DND-41 (cell line): Measurements from ENCODE around the gene VAV2.
"Not testable (repeated sequence)": the region's sequence is repeated elsewhere in the genome, so short reads cannot be mapped to it uniquely, and the experiment has no call there.

Source experiments
- ATAC-seq: fragments of 200-7000 bp; cut with Tn5 transposase; 3 replicates; pipeline ENCODE4 v1.9.1; 2021; ENCODE audit warnings: low read depth; ENCODE audit not compliant: insufficient read depth
- DNase-seq: peaks from one replicate; pipeline ENCODE4 v3.0.0-alpha.2; 2020
- H2AFZ ChIP-seq: 2 replicates; pipeline ENCODE4 v1.6.0; 2012; ENCODE audit warnings: low read depth, low read length
- H3K27ac ChIP-seq: 2 replicates; pipeline ENCODE4 v1.5.1; 2012; ENCODE audit warnings: low read length, inconsistent platforms
- H3K27me3 ChIP-seq: fragments of 200-600 bp; sonication (generic); 2 replicates; pipeline ENCODE4 v1.6.0; 2012; ENCODE audit warnings: low read length, mild to moderate bottlenecking, inconsistent platforms; ENCODE audit not compliant: insufficient read depth, poor library complexity
- H3K36me3 ChIP-seq: 2 replicates; pipeline ENCODE4 v1.5.1; 2012; ENCODE audit warnings: low read length, inconsistent platforms; ENCODE audit not compliant: insufficient read depth
- H3K4me1 ChIP-seq: 2 replicates; pipeline ENCODE4 v1.5.1; 2012; ENCODE audit warnings: mild to moderate bottlenecking, low read length; ENCODE audit not compliant: insufficient read depth
- H3K4me2 ChIP-seq: 2 replicates; pipeline ENCODE4 v1.6.0; 2012; ENCODE audit warnings: mild to moderate bottlenecking, moderate library complexity, low read length, inconsistent platforms; ENCODE audit not compliant: insufficient read depth
- H3K4me3 ChIP-seq, 2 experiments: fragments of 200-600 bp in 1 of 2; shearing (Covaris generic) in 1 of 2; 2 replicates each; pipeline ENCODE4 v1.5.1; 2012 to 2016; ENCODE audit warnings: inconsistent platforms in 2 of 2, low read length in 2 of 2, mild to moderate bottlenecking in 2 of 2, low read depth in 1 of 2, moderate library complexity in 1 of 2
- H3K79me2 ChIP-seq: 2 replicates; pipeline ENCODE4 v1.6.0; 2012; ENCODE audit warnings: low read length, inconsistent platforms; ENCODE audit not compliant: insufficient read depth
- H3K9ac ChIP-seq: 2 replicates; pipeline ENCODE4 v1.6.0; 2012; ENCODE audit warnings: low read depth, mild to moderate bottlenecking, inconsistent platforms, low read length, moderate library complexity
- H3K9me3 ChIP-seq: 2 replicates; pipeline ENCODE4 v1.5.1; 2012; ENCODE audit warnings: low read length, moderate library complexity, mild to moderate bottlenecking, inconsistent platforms; ENCODE audit not compliant: insufficient read depth, severe bottlenecking
- H4K20me1 ChIP-seq: 2 replicates; pipeline ENCODE4 v1.6.0; 2012; ENCODE audit warnings: low read length; ENCODE audit not compliant: insufficient read depth
- EZH2 ChIP-seq: IDR thresholded peaks from 3 replicates; pipeline ENCODE4 v1.6.1; 2012; ENCODE audit warnings: borderline replicate concordance, low read depth, mild to moderate bottlenecking, moderate library complexity, low read length, inconsistent platforms; ENCODE audit not compliant: severe bottlenecking
- TF ChIP-seq, protein P1 (sequence below): IDR thresholded peaks from 2 replicates; pipeline ENCODE4 v1.5.1; 2012; ENCODE audit warnings: borderline replicate concordance, low read length, moderate library complexity, mild to moderate bottlenecking; ENCODE audit not compliant: poor library complexity, severe bottlenecking; ENCODE audit errors: extremely low read depth

The VAV2 gene

GRCh38 chr9:133752739-133753446 lies 239.2 kb downstream of the VAV2 start:
- no peaks in the 10 kb centered on the region for H4K20me1 ChIP-seq
- DNase-seq (no peak), ATAC-seq (no peak)
- no peaks in the 10 kb centered on the region for H3K79me2 ChIP-seq
- H3K27ac ChIP-seq = no peak overlapping the region
- H3K36me3 ChIP-seq = no peaks in the 10 kb centered on the region
- H2AFZ ChIP-seq = no peak overlapping the region
- TF ChIP-seq, protein P1, sequence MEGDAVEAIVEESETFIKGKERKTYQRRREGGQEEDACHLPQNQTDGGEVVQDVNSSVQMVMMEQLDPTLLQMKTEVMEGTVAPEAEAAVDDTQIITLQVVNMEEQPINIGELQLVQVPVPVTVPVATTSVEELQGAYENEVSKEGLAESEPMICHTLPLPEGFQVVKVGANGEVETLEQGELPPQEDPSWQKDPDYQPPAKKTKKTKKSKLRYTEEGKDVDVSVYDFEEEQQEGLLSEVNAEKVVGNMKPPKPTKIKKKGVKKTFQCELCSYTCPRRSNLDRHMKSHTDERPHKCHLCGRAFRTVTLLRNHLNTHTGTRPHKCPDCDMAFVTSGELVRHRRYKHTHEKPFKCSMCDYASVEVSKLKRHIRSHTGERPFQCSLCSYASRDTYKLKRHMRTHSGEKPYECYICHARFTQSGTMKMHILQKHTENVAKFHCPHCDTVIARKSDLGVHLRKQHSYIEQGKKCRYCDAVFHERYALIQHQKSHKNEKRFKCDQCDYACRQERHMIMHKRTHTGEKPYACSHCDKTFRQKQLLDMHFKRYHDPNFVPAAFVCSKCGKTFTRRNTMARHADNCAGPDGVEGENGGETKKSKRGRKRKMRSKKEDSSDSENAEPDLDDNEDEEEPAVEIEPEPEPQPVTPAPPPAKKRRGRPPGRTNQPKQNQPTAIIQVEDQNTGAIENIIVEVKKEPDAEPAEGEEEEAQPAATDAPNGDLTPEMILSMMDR = no peak
- TF ChIP-seq EZH2 = no peak
- no peaks in the 10 kb centered on the region for H3K27me3 ChIP-seq
- no peak overlapping the region for H3K9ac ChIP-seq
- H3K4me2 ChIP-seq = no peak overlapping the region
- H3K9me3 ChIP-seq = no peaks in the 10 kb centered on the region
- peaks cover 3% of the 10 kb centered on the region; the same call in 1 of the 2 replicates for H3K4me1 ChIP-seq
- H3K4me3 ChIP-seq = no peak overlapping the region

DNA sequence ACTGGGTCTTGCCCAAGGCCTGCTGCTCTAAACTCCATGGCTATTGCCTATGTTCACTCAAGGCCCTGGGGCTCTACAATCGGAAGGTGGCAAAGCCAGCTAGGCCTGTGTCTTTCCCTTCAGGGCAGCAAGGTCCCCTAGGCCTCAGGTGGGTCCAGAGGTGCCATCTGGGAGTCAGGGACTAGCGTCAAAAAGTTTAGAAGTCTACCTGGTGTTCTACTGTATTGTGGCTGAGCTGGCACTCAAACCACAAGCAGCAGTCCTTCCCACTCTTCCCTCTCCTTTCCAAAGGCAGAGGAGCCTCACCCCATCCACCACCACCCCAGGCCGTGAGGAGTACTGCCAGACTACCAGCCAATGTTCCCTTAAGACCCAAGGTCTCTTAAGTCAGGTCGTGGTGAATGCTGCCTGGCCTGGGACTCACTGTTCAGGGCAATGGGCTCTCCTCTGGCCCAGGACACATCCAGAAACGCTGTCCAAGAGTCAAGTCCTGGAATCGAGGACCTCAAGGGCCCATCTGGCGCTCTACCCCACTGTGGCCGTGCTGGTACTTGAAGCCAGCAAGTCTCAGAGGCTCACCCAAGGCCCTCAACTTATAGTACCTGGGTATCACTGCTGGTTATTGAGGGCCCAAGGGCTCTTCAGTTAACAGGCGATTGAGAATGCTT lies 241.0 kb downstream of the VAV2 start:
- TF ChIP-seq EZH2 = no peak
- TF ChIP-seq, protein P1 = no peak

DNA sequence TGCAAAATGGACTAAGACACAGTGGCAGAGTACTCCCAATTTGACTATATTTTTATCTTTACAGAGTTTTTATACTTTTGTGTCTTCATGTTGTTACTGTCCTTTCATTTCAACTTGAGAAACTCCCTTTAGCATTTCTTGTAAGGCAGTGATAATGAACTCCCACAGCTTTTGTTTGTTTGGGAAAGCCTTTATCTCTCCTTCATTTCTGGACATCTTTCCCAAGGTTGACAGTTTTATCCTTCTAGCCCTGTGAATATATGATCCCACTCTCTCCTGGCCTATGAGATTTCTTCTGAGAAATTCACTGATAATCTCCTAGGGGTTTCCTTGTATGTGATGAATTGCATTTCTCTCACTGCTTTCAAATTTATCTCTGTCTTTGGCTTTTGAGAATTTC lies 244.8 kb downstream of the VAV2 start:
- Histone ChIP-seq H3K27ac (no peak overlapping the region), H3K4me1 (peaks cover 1% of the 10 kb centered on the region; the same call in 1 of the 2 replicates), H2AFZ (no peak overlapping the region), H3K27me3 (no peaks in the 10 kb centered on the region), H4K20me1 (no peaks in the 10 kb centered on the region), H3K4me2 (no peak overlapping the region), H3K4me3 (no peak overlapping the region), H3K9ac (no peak overlapping the region), H3K36me3 (no peaks in the 10 kb centered on the region), H3K79me2 (no peaks in the 10 kb centered on the region), H3K9me3 (no peaks in the 10 kb centered on the region)
- no peak for DNase-seq
- TF ChIP-seq, protein P1 = no peak
- no peak for TF ChIP-seq EZH2
- no peak for ATAC-seq

More for the DNA sequence above, 241.0 kb downstream of the VAV2 start:
- no peak overlapping the region for H2AFZ ChIP-seq
- H3K27me3 ChIP-seq = no peaks in the 10 kb centered on the region
- no peak overlapping the region for H3K4me2 ChIP-seq
- DNase-seq = no peak
- no peaks in the 10 kb centered on the region for H3K36me3 ChIP-seq
- no peak overlapping the region for H3K9ac ChIP-seq
- no peak overlapping the region for H3K27ac ChIP-seq
- no peaks in the 10 kb centered on the region for H3K9me3 ChIP-seq
- H4K20me1 ChIP-seq = no peaks in the 10 kb centered on the region
- H3K79me2 ChIP-seq = no peaks in the 10 kb centered on the region
- ATAC-seq = no peak
- peaks cover 3% of the 10 kb centered on the region; the same call in 1 of the 2 replicates for H3K4me1 ChIP-seq
- no peak overlapping the region for H3K4me3 ChIP-seq

GRCh38 chr9:133744528-133744927 lies 247.6 kb downstream of the VAV2 start:
- not testable (repeated sequence) for H3K36me3 ChIP-seq, H3K4me2 ChIP-seq, H3K4me3 ChIP-seq, H3K79me2 ChIP-seq, H3K9ac ChIP-seq, ATAC-seq, H3K4me1 ChIP-seq, H3K27me3 ChIP-seq, H2AFZ ChIP-seq, H3K9me3 ChIP-seq, DNase-seq, H3K27ac ChIP-seq, H4K20me1 ChIP-seq
